H9 (cell line): Measurements from ENCODE around the gene ERVFRD-1. TPM values are rescaled to one million over a fixed set of nuclear protein-coding genes. Genes with fewer than 3 reads are reported as not detected.
A peak's percentile ranks its signal among the peaks of the same experiment; 100 is the strongest.

ENCODE experiments used
- DNase-seq: peaks from one replicate; pipeline ENCODE4 v3.0.0-alpha.2; 2017
- H2AFZ ChIP-seq: one replicate; pipeline ENCODE4 v1.6.1; 2013; ENCODE audit warnings: mild to moderate bottlenecking, low read length, control low read depth, moderate library complexity
- H2AK5ac ChIP-seq: 2 replicates; pipeline ENCODE4 v1.6.1; 2013; ENCODE audit warnings: low read length, control low read depth, mixed read lengths; ENCODE audit not compliant: insufficient read length
- H2BK120ac ChIP-seq: one replicate; pipeline ENCODE4 v1.6.1; 2013; ENCODE audit warnings: low read depth, mild to moderate bottlenecking, low read length, control low read depth, inconsistent platforms; ENCODE audit not compliant: poor library complexity, severe bottlenecking
- H2BK12ac ChIP-seq: 2 replicates; pipeline ENCODE4 v1.6.1; 2013; ENCODE audit warnings: low read length, control low read depth, mixed read lengths, low read depth; ENCODE audit not compliant: insufficient read length
- H2BK15ac ChIP-seq: 2 replicates; pipeline ENCODE4 v1.6.1; 2013; ENCODE audit warnings: low read depth, low read length, control low read depth
- H2BK20ac ChIP-seq: one replicate; pipeline ENCODE4 v1.6.1; 2013; ENCODE audit warnings: low read depth, mild to moderate bottlenecking, low read length, control low read depth, inconsistent platforms; ENCODE audit not compliant: poor library complexity, severe bottlenecking
- H2BK5ac ChIP-seq: 2 replicates; pipeline ENCODE4 v1.6.1; 2013; ENCODE audit warnings: low read length, control low read depth, mixed read lengths; ENCODE audit not compliant: insufficient read length
- H3K14ac ChIP-seq: 2 replicates; pipeline ENCODE4 v1.6.1; 2013; ENCODE audit warnings: low read length, control low read depth; ENCODE audit not compliant: insufficient read depth
- H3K18ac ChIP-seq: 2 replicates; pipeline ENCODE4 v1.6.1; 2013; ENCODE audit warnings: low read depth, mild to moderate bottlenecking, mixed read lengths, low read length, control low read depth; ENCODE audit not compliant: insufficient read length
- H3K23ac ChIP-seq: 2 replicates; pipeline ENCODE4 v1.6.1; 2013; ENCODE audit warnings: low read length, control low read depth, mixed read lengths, low read depth; ENCODE audit not compliant: insufficient read length
- H3K23me2 ChIP-seq: 2 replicates; pipeline ENCODE4 v1.6.1; 2013; ENCODE audit warnings: low read depth, mild to moderate bottlenecking, mixed read lengths, low read length, control low read depth; ENCODE audit not compliant: insufficient read length, poor library complexity, severe bottlenecking
- H3K27ac ChIP-seq: 2 replicates; pipeline ENCODE4 v1.5.1; 2013; ENCODE audit warnings: low read length, control low read depth, mixed read lengths, low read depth; ENCODE audit not compliant: insufficient read length
- H3K27me3 ChIP-seq: 2 replicates; pipeline ENCODE4 v1.6.1; 2013; ENCODE audit warnings: low read length, control low read depth, inconsistent platforms; ENCODE audit not compliant: insufficient read depth
- H3K4ac ChIP-seq: 2 replicates; pipeline ENCODE4 v1.6.1; 2013; ENCODE audit warnings: low read depth, mild to moderate bottlenecking, control low read depth, inconsistent platforms, low read length, moderate library complexity
- H3K4me1 ChIP-seq: 2 replicates; pipeline ENCODE4 v1.6.1; 2013; ENCODE audit warnings: low read length, control low read depth, inconsistent platforms; ENCODE audit not compliant: insufficient read depth
- H3K4me2 ChIP-seq: 2 replicates; pipeline ENCODE4 v1.6.1; 2013; ENCODE audit warnings: low read length, control low read depth, mixed read lengths; ENCODE audit not compliant: insufficient read length, insufficient read depth
- H3K56ac ChIP-seq: 2 replicates; pipeline ENCODE4 v1.6.1; 2013; ENCODE audit warnings: low read depth, mild to moderate bottlenecking, mixed read lengths, low read length, control low read depth; ENCODE audit not compliant: insufficient read length
- H3K79me1 ChIP-seq: 2 replicates; pipeline ENCODE4 v1.6.1; 2013; ENCODE audit warnings: low read depth, mild to moderate bottlenecking, moderate library complexity, low read length, control low read depth, inconsistent platforms; ENCODE audit not compliant: insufficient read depth, poor library complexity, severe bottlenecking
- H3K79me2 ChIP-seq: 2 replicates; pipeline ENCODE4 v1.6.1; 2013; ENCODE audit warnings: low read length, control low read depth, inconsistent platforms; ENCODE audit not compliant: insufficient read depth
- H3K9ac ChIP-seq: 2 replicates; pipeline ENCODE4 v1.6.1; 2013; ENCODE audit warnings: low read length, control low read depth, mixed read lengths; ENCODE audit not compliant: insufficient read length; ENCODE audit errors: extremely low read depth
- H3K9me3 ChIP-seq: one replicate; pipeline ENCODE4 v1.6.1; 2013; ENCODE audit warnings: low read depth, low read length, inconsistent platforms; ENCODE audit not compliant: control insufficient read depth
- H3T11ph ChIP-seq: one replicate; pipeline ENCODE4 v1.6.1; 2013; ENCODE audit warnings: mild to moderate bottlenecking, low read length, control low read depth, inconsistent platforms
- H4K20me1 ChIP-seq: one replicate; pipeline ENCODE4 v1.6.1; 2013; ENCODE audit not compliant: control insufficient read depth, insufficient read length, insufficient read depth
- H4K5ac ChIP-seq: 2 replicates; pipeline ENCODE4 v1.6.1; 2013; ENCODE audit warnings: low read depth, mild to moderate bottlenecking, mixed read lengths, low read length, control low read depth; ENCODE audit not compliant: insufficient read length
- H4K8ac ChIP-seq: replicated peaks from 2 replicates; pipeline ENCODE4 v1.6.1; 2013; ENCODE audit warnings: low read length, control low read depth, mixed read lengths, low read depth; ENCODE audit not compliant: insufficient read length
- H4K91ac ChIP-seq: 2 replicates; pipeline ENCODE4 v1.6.1; 2013; ENCODE audit warnings: low read depth, mild to moderate bottlenecking, moderate library complexity, mixed read lengths, low read length, control low read depth; ENCODE audit not compliant: insufficient read length
- H3K27ac Mint-ChIP-seq, 3 experiments: 2 replicates in 2 of 3; 3 replicates in 1 of 3; pipeline ENCODE4 v1.8.0; 2020 to 2021; ENCODE audit warnings: mixed read lengths in 3 of 3, mild to moderate bottlenecking in 1 of 3, moderate library complexity in 1 of 3
- H3K27me3 Mint-ChIP-seq: 2 replicates; pipeline ENCODE4 v1.8.0; 2021; ENCODE audit warnings: low read depth, mild to moderate bottlenecking, moderate library complexity, mixed read lengths
- H3K36me3 Mint-ChIP-seq, 3 experiments: 2 replicates in 2 of 3; 3 replicates in 1 of 3; pipeline ENCODE4 v1.8.0; 2020 to 2021; ENCODE audit warnings: low read depth in 3 of 3, mixed read lengths in 3 of 3; ENCODE audit not compliant: insufficient read depth in 1 of 3
- H3K4me1 Mint-ChIP-seq, 2 experiments: 2 replicates each; pipeline ENCODE4 v1.8.0; 2020; ENCODE audit warnings: mixed read lengths in 2 of 2
- H3K4me3 Mint-ChIP-seq, 2 experiments: 2 replicates in 1 of 2; 3 replicates in 1 of 2; pipeline ENCODE4 v1.8.0; 2020 to 2021; ENCODE audit warnings: mild to moderate bottlenecking in 2 of 2, mixed read lengths in 2 of 2, moderate library complexity in 1 of 2
- H3K9me3 Mint-ChIP-seq, 2 experiments: 2 replicates in 1 of 2; 3 replicates in 1 of 2; pipeline ENCODE4 v1.8.0; 2020; ENCODE audit warnings: mild to moderate bottlenecking in 2 of 2, mixed read lengths in 2 of 2, moderate library complexity in 1 of 2
- WGBS: extraction: QIAGEN DNeasy Blood & Tissue Kit; methylation state at CpG from one replicate; pipeline ENCODE4 v1.1.7; 2013; ENCODE audit warnings: missing lambda C conversion rate, low lambda C conversion rate, mixed read lengths; ENCODE audit not compliant: insufficient read length; ENCODE audit errors: extremely low coverage; 5-methylcytosine and 5-hydroxymethylcytosine counted together
- total RNA-seq: library from RNA; stranded (reverse); gene quantifications from 2 replicates; pipeline ENCODE4 v1.2.1, GENCODE V29; 2021
- TF ChIP-seq, protein P1 (sequence below): fragments of 200-600 bp; sonication (generic); conservative IDR thresholded peaks from 3 replicates; pipeline ENCODE4 v1.8.0; 2021; ENCODE audit warnings: antibody characterized with exemption, mild to moderate bottlenecking

The ERVFRD-1 gene
- total RNA-seq, 1 experiment from 2014 or later, result not detected

DNA sequence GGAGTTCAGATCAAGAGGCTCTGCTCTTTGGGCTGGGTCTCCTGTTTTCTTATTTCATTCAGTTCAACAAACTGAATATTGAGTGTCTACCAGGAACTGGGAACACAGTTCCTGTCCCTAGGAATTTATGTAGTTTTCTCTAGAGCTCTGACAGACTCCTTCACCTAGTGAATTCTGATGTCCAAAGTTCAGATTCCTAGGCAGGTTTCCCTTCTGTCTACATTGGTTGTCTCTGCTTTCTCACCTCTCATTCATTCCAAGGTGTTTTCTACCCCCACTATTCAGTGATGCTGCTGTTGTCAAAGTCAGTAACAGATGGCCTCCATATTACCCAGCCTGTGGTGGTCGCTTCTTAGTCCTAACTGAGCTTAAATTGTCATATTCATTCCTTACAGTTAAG lies 13.5 kb downstream of the ERVFRD-1 start:
- Histone ChIP-seq H2BK5ac (no peak overlapping the region), H3K56ac (no peak overlapping the region), H4K91ac (no peak overlapping the region), H3T11ph (no peak overlapping the region), H2BK12ac (no peak overlapping the region), H3K79me2 (peaks cover 17% of the 10 kb centered on the region; the same call in 1 of the 2 replicates), H3K79me1 (no peaks in the 10 kb centered on the region), H3K27me3 (no peaks in the 10 kb centered on the region), H3K23me2 (peaks cover 5% of the 10 kb centered on the region), H2AK5ac (no peak overlapping the region), H3K18ac (no peak overlapping the region), H4K5ac (no peak overlapping the region), H3K4me1 (peaks cover 7% of the 10 kb centered on the region; the same call in 1 of the 2 replicates), H3K23ac (no peak overlapping the region), H3K4me2 (no peak overlapping the region), H3K27ac (no peak overlapping the region), H2BK120ac (no peak overlapping the region), H3K14ac (no peak overlapping the region), H3K4ac (no peak overlapping the region), H3K9me3 (no peaks in the 10 kb centered on the region), H4K20me1 (no peaks in the 10 kb centered on the region), H4K8ac (no peak overlapping the region), H3K9ac (no peak overlapping the region), H2AFZ (no peak overlapping the region), H2BK20ac (no peak overlapping the region), H2BK15ac (no peak overlapping the region)
- Mint-ChIP-seq H3K36me3 (peaks cover 19 to 31% (median 19%) of the 10 kb centered on the region in 3 experiments), H3K9me3 (peaks cover 0 to 2% of the 10 kb centered on the region in 2 experiments; a peak in 2 of 5 replicates), H3K27ac (peak overlapping the region in 1 of 3 experiments; percentile 58; a peak in 1 of 7 replicates), H3K4me1 (peaks cover 35 to 38% of the 10 kb centered on the region in 2 experiments), H3K27me3 (no peaks in the 10 kb centered on the region; the same call in 1 of the 2 replicates), H3K4me3 (no peak overlapping the region)
- WGBS, result no CpG with 5 or more reads among the region's 1 CpG
- DNase-seq, result no peak
- TF ChIP-seq, protein P1, sequence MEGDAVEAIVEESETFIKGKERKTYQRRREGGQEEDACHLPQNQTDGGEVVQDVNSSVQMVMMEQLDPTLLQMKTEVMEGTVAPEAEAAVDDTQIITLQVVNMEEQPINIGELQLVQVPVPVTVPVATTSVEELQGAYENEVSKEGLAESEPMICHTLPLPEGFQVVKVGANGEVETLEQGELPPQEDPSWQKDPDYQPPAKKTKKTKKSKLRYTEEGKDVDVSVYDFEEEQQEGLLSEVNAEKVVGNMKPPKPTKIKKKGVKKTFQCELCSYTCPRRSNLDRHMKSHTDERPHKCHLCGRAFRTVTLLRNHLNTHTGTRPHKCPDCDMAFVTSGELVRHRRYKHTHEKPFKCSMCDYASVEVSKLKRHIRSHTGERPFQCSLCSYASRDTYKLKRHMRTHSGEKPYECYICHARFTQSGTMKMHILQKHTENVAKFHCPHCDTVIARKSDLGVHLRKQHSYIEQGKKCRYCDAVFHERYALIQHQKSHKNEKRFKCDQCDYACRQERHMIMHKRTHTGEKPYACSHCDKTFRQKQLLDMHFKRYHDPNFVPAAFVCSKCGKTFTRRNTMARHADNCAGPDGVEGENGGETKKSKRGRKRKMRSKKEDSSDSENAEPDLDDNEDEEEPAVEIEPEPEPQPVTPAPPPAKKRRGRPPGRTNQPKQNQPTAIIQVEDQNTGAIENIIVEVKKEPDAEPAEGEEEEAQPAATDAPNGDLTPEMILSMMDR, result no peak
